Measurements from ENCODE around the gene SPG21.

GRCh38 chr15:64917211-64917610, 72.5 kb downstream of the SPG21 start:
- TF ChIP-seq POLR2A (IDR thresholded peaks at IDR 0.05) = no peak
- TF ChIP-seq CTCF (IDR thresholded peaks at IDR 0.05) = no peak
- TF ChIP-seq POLR2AphosphoS5 (IDR thresholded peaks at IDR 0.05) = no peak

All from breast epithelium (tissue), 3 donors.